GM10248 (cell line): ENCODE results near the gene EXOC3L2.

Experiments used
- CTCF ChIA-PET: fragments of 300-600 bp; sonication (Branson Sonifier 250); formaldehyde crosslinking; extraction: SDS; loops from one replicate; lab custom pipeline; 2021; ENCODE audit warnings: antibody characterized with exemption; lab: Yijun Ruan, JAX
- POLR2A ChIA-PET: fragments of 350-650 bp; sonication (Branson Sonifier 250); formaldehyde crosslinking; extraction: SDS; loops from one replicate; lab custom pipeline; 2020; ENCODE audit warnings: antibody characterized with exemption; lab: Yijun Ruan, JAX
- DNase-seq: peaks from one replicate; pipeline ENCODE4 v3.0.0; 2012; ENCODE audit errors: extremely low spot score
- TF ChIP-seq, protein P1 (sequence below): IDR thresholded peaks from 2 replicates; pipeline ENCODE4 v1.5.1; 2012; ENCODE audit warnings: mild to moderate bottlenecking, low read depth; ENCODE audit errors: extremely low read depth, missing control alignments, control extremely low read depth

The EXOC3L2 gene

GRCh38 chr19:45172611-45173208, 72.5 kb downstream of the EXOC3L2 start:
- ChIA-PET CTCF (interaction anchor here (1.9 kb wide), 1 partner anchor 15 kb away, joined by 6 read pairs; no protein-coding TSS in a partner anchor), POLR2A (no interaction called here)
- TF ChIP-seq, protein P1, sequence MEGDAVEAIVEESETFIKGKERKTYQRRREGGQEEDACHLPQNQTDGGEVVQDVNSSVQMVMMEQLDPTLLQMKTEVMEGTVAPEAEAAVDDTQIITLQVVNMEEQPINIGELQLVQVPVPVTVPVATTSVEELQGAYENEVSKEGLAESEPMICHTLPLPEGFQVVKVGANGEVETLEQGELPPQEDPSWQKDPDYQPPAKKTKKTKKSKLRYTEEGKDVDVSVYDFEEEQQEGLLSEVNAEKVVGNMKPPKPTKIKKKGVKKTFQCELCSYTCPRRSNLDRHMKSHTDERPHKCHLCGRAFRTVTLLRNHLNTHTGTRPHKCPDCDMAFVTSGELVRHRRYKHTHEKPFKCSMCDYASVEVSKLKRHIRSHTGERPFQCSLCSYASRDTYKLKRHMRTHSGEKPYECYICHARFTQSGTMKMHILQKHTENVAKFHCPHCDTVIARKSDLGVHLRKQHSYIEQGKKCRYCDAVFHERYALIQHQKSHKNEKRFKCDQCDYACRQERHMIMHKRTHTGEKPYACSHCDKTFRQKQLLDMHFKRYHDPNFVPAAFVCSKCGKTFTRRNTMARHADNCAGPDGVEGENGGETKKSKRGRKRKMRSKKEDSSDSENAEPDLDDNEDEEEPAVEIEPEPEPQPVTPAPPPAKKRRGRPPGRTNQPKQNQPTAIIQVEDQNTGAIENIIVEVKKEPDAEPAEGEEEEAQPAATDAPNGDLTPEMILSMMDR: no peak
- no peak for DNase-seq

DNA sequence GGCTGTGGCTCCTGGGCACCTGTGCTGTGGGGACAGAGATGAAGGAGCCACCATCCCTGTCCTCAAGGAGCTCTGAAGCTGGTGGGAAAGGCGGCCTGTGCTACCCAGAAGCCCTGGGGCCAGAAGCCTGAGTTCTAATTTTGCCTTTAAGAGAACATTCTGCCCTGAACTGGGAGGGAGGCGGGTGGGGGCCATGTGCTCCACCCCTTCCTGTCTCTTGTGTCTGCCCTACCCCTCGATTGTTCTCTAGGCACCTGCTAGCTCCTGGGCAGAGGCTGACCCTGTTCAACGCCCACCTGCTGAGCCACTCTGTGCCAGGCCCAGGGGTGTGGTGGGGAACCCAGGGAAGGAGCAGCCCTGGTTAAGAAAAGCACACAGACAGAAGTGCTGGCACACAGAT, 73.0 kb downstream of the EXOC3L2 start:
- ChIA-PET CTCF (interaction anchor here (1.0 to 1.9 kb wide), 2 partner anchors 16 to 35 kb away, joined by 3 to 6 read pairs; no protein-coding TSS in a partner anchor), POLR2A (no interaction called here)
- TF ChIP-seq, protein P1: no peak
- no peak for DNase-seq

- POLR2A ChIA-PET: no interaction called here
Observed at GRCh38 chr19:45171211-45171623, 74.0 kb downstream of the EXOC3L2 start.

GRCh38 chr19:45170146-45171106, 74.8 kb downstream of the EXOC3L2 start:
- CTCF ChIA-PET: interaction anchor here (0.8 to 1.4 kb wide), 3 partner anchors 10 to 182 kb away, joined by 3 to 4 read pairs (median 3); no protein-coding TSS in a partner anchor
- no peak for DNase-seq
- POLR2A ChIA-PET: no interaction called here
- TF ChIP-seq, protein P1: no peak

More at GRCh38 chr19:45171211-45171623, 74.0 kb downstream of the EXOC3L2 start:
- CTCF ChIA-PET: interaction anchor here (1.0 to 1.9 kb wide), 2 partner anchors 17 to 34 kb away, joined by 3 to 6 read pairs; no protein-coding TSS in a partner anchor
- no peak for DNase-seq
- TF ChIP-seq, protein P1: no peak

DNA sequence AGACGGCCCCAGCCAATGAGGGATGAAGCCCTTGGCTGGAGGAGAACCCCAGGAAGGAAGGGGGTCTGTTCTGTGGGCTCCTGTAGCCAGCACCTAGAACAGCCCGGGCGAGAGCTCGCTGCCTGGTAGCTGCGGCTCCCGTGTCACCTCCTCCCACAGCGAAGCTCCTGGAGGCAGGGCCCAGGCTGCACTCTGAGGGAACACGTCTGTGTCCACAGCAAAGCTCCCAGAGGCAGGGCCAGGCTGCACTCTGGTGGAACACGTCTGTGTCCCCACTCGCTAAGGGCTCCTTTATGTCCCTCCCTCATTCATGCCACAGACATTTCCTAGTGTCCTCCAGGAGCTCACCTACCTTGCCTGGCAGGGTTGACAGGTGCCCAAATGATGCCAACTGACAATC, 75.6 kb downstream of the EXOC3L2 start:
- ChIA-PET POLR2A (no interaction called here), CTCF (interaction anchor here (0.8 to 1.4 kb wide), 3 partner anchors 11 to 181 kb away, joined by 3 to 4 read pairs (median 3); no protein-coding TSS in a partner anchor)
- TF ChIP-seq, protein P1: no peak

GRCh38 chr19:45168767-45169351, 76.3 kb downstream of the EXOC3L2 start:
- TF ChIP-seq, protein P1: no peak
- ChIA-PET POLR2A (no interaction called here), CTCF (interaction anchor here (1.4 kb wide), 1 partner anchor 12 kb away, joined by 4 read pairs; no protein-coding TSS in a partner anchor)
- no peak for DNase-seq

More for the DNA sequence above, 75.6 kb downstream of the EXOC3L2 start:
- DNase-seq: no peak
